ENCODE measurements around the gene FAXDC2. TPM values are rescaled to one million over a fixed set of nuclear protein-coding genes. Genes with fewer than 3 reads are reported as not detected.

The FAXDC2 gene
- total RNA-seq, 2 donors from 2014 or later, result 22.1 to 24.6 TPM

DNA sequence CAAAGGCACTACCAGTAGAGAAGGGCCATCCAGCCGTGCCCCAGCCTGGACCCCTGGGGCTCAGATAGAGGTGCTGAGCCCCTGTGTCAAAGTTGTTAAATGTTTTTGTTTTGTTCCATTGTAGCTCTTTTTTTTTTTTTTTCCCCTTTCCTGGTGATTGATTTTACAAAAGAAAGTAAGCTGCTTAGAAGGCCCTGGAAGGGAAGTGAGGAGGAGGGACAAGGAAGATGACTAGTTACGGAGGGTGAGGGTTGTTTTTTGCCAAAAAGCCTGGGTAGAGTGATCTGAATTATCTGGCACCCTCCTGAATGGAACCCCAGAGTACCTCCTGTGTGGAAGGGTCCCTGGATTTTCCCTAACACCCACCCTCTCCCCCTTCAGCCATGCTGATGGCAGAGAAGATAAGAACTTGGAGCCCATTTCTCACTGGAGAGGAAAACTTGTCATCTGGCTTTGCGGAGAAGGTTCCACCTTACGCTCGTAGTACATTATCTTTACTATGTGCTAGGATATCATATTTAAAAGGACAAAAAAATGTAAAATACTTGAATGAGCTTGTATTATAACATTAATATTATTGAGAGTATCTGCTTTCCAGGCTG lies 33.4 kb downstream of the FAXDC2 start:
- H3K4me1 ChIP-seq, result peaks cover 0 to 8% of the 10 kb centered on the region in 2 donors
- no peaks in the 10 kb centered on the region for H3K9me3 ChIP-seq
- H3K27me3 ChIP-seq, result no peaks in the 10 kb centered on the region
- no peak overlapping the region for H3K27ac ChIP-seq
- peaks cover 72% of the 10 kb centered on the region for H3K36me3 ChIP-seq
- DNase-seq (ENCODE audit: low spot score), result no peak
- H3K4me3 ChIP-seq, result no peak overlapping the region
- TF ChIP-seq, protein P1, sequence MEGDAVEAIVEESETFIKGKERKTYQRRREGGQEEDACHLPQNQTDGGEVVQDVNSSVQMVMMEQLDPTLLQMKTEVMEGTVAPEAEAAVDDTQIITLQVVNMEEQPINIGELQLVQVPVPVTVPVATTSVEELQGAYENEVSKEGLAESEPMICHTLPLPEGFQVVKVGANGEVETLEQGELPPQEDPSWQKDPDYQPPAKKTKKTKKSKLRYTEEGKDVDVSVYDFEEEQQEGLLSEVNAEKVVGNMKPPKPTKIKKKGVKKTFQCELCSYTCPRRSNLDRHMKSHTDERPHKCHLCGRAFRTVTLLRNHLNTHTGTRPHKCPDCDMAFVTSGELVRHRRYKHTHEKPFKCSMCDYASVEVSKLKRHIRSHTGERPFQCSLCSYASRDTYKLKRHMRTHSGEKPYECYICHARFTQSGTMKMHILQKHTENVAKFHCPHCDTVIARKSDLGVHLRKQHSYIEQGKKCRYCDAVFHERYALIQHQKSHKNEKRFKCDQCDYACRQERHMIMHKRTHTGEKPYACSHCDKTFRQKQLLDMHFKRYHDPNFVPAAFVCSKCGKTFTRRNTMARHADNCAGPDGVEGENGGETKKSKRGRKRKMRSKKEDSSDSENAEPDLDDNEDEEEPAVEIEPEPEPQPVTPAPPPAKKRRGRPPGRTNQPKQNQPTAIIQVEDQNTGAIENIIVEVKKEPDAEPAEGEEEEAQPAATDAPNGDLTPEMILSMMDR (IDR thresholded peaks at IDR 0.05), result no peak

DNA sequence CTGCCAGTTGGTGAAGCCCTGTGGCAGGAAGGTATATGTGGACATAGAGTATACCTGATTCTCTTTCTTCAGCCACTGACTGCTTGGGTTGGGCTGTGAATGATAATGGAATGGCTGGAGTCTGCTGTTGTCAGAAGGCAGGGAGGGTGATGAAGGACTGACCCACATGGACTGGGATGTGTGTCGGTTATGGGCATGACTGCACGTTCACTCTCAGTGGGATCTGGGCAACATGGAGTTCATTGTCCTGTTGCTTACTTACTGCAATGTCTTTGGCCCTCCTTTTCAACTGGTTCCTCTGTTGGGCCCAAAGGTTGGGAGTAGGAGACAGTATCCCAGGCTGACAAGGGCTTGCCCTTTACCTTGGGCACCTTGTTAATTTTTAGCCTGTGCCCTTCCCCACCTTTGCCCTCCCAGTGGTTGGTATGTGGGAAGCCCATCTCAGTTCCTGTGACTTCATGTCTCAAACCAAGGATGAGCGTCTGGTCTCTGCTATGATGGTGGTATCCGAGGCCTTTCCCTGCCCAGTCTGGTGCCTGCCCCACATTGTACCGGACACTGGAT lies 34.6 kb downstream of the FAXDC2 start:
- Histone ChIP-seq H3K9me3 (no peaks in the 10 kb centered on the region), H3K36me3 (peaks cover 72% of the 10 kb centered on the region), H3K4me3 (no peak overlapping the region), H3K27ac (no peak overlapping the region), H3K4me1 (peaks cover 0 to 8% of the 10 kb centered on the region in 2 donors), H3K27me3 (no peaks in the 10 kb centered on the region)
- TF ChIP-seq, protein P1 (IDR thresholded peaks at IDR 0.05), result no peak
- no peak for DNase-seq (ENCODE audit: low spot score)

DNA sequence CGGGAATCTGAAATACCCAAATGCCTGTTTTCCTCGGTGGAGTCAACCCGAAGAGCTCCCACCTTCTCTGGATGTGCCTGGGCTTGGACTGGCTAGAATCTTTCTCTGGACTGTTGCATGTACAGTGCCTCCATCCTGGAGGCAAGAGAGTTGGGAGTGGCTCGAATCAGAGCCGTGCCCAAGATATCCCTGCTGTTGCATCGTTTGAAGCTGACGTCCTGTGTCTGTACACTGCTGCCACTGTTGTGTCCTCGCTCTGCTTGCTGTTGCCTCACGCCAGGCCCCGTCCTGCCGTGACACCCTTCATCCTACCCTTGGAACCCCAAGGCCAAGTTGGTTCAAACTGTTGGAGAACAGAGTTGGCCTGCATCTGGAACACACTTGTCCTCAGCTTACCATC lies 35.4 kb downstream of the FAXDC2 start:
- TF ChIP-seq, protein P1 (IDR thresholded peaks at IDR 0.05), result no peak
- Histone ChIP-seq H3K4me3 (no peak overlapping the region), H3K27ac (no peak overlapping the region), H3K36me3 (peaks cover 72% of the 10 kb centered on the region), H3K27me3 (no peaks in the 10 kb centered on the region), H3K4me1 (peaks cover 0 to 8% of the 10 kb centered on the region in 2 donors), H3K9me3 (no peaks in the 10 kb centered on the region)
- no peak for DNase-seq (ENCODE audit: low spot score)

DNA sequence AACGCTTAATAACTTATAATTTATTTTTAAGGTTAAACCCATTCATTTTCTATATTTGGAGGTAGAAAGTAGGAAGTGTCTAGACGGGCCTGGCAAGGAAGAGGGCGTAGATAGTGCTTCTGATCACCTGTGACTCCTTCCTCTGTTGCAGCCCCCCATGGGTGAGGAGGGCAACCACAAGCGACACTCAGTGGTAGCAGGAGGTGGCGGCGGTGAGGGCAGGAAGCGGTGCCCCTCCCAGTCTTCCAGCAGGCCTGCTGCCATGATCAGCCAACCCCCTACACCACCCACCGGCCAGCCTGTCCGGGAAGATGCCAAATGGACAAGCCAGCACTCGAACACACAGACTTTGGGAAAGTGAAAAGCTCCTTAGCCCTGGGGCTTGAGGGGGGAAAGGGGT lies 36.7 kb downstream of the FAXDC2 start:
- DNase-seq (ENCODE audit: low spot score), result no peak
- Histone ChIP-seq H3K27ac (no peak overlapping the region), H3K36me3 (peaks cover 82% of the 10 kb centered on the region), H3K27me3 (no peaks in the 10 kb centered on the region), H3K4me3 (no peak overlapping the region), H3K4me1 (peaks cover 0 to 8% of the 10 kb centered on the region in 2 donors), H3K9me3 (no peaks in the 10 kb centered on the region)
- TF ChIP-seq, protein P1 (IDR thresholded peaks at IDR 0.05), result no peak

DNA sequence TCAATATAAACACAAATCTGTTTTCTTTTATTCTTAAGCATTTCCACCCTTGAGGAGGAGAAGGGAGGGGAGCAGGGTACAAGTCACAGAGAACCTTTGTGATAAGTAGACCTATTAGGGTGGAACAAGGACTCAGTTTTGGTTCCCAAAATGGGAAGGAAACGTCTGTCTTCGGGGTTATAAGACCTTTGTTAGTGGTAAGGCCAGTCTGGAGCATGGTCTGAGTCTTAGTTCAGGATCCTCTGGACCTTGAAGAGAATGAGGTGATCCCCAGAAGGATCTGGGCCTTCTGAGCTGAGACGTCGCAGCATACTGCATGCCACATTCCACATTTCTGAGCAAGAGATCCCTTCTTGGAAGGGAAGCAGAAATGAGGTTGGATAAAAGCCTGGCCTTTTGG lies 37.2 kb downstream of the FAXDC2 start:
- peaks cover 87% of the 10 kb centered on the region for H3K36me3 ChIP-seq
- TF ChIP-seq, protein P1 (IDR thresholded peaks at IDR 0.05), result no peak
- no peaks in the 10 kb centered on the region for H3K9me3 ChIP-seq
- H3K27ac ChIP-seq, result no peak overlapping the region
- peaks cover 0 to 8% of the 10 kb centered on the region in 2 donors for H3K4me1 ChIP-seq
- H3K4me3 ChIP-seq, result no peak overlapping the region
- DNase-seq (ENCODE audit: low spot score), result no peak
- H3K27me3 ChIP-seq, result no peaks in the 10 kb centered on the region

Measured in right atrium auricular region (tissue), 2 donors.